ENCODE data around the gene ANKRD2.

GRCh38 chr10:97525683-97526110 is 46.9 kb upstream of the ANKRD2 start:
- no peak for TF ChIP-seq ZNF792 (tag by site-specific recombination; IDR thresholded peaks at IDR 0.05)
- TF ChIP-seq ZNF580 (tag by site-specific recombination; IDR thresholded peaks at IDR 0.05): no peak
- no peak for TF ChIP-seq ZNF274 (IDR thresholded peaks at IDR 0.05; ENCODE audit: low read length)
- no peak for TF ChIP-seq ZNF274 (tag by site-specific recombination; IDR thresholded peaks at IDR 0.05; ENCODE audit: borderline replicate concordance)
- no peak for TF ChIP-seq CTCF (tag by site-specific recombination; IDR thresholded peaks at IDR 0.05)
- no peak for TF ChIP-seq HIC1 (tag by site-specific recombination; IDR thresholded peaks at IDR 0.05)
- no peak for TF ChIP-seq ZNF23 (tag by site-specific recombination; IDR thresholded peaks at IDR 0.05; ENCODE audit: borderline replicate concordance)
- TF ChIP-seq ZNF549 (tag by site-specific recombination; IDR thresholded peaks at IDR 0.05): no peak
- no peak for TF ChIP-seq ZNF701 (tag by site-specific recombination; IDR thresholded peaks at IDR 0.05)
